HPDE6-E6E7 (cell line): ENCODE results near the gene LRP5.
"Not testable (repeated sequence)": the region's sequence is repeated elsewhere in the genome, so short reads cannot be mapped to it uniquely, and the experiment has no call there.

Experiments used
- DNase-seq: peaks from one replicate; pipeline ENCODE4 v3.0.0; 2011; ENCODE audit warnings: missing footprints; ENCODE audit errors: extremely low spot score

The LRP5 gene

GRCh38 chr11:68392822-68393221, 80.4 kb downstream of the LRP5 start:
- DNase-seq, result no peak

- no peak for DNase-seq
Observed at GRCh38 chr11:68396516-68396915, 84.1 kb downstream of the LRP5 start.

GRCh38 chr11:68397256-68397655, 84.9 kb downstream of the LRP5 start:
- no peak for DNase-seq

GRCh38 chr11:68398995-68399851, 86.8 kb downstream of the LRP5 start:
- DNase-seq, result no peak

GRCh38 chr11:68399916-68400315, 87.5 kb downstream of the LRP5 start:
- no peak for DNase-seq

- not testable (repeated sequence) for DNase-seq
Observed at GRCh38 chr11:68400584-68400983, 88.2 kb downstream of the LRP5 start.

GRCh38 chr11:68401856-68402255, 89.5 kb downstream of the LRP5 start:
- DNase-seq, result no peak

GRCh38 chr11:68402355-68403031, 90.1 kb downstream of the LRP5 start:
- no peak for DNase-seq

GRCh38 chr11:68403424-68403823, 91.0 kb downstream of the LRP5 start:
- DNase-seq, result no peak

GRCh38 chr11:68403831-68404230, 91.4 kb downstream of the LRP5 start:
- no peak for DNase-seq

- no peak for DNase-seq
Observed at GRCh38 chr11:68406324-68407313, 94.2 kb downstream of the LRP5 start.

GRCh38 chr11:68408512-68408911, 96.1 kb downstream of the LRP5 start:
- no peak for DNase-seq

- no peak for DNase-seq
Observed at GRCh38 chr11:68409748-68410344, 97.5 kb downstream of the LRP5 start.

GRCh38 chr11:68411501-68411991, 99.2 kb downstream of the LRP5 start:
- no peak for DNase-seq

GRCh38 chr11:68412593-68413475, 100.4 kb downstream of the LRP5 start:
- DNase-seq, result no peak

GRCh38 chr11:68413591-68413999, 101.2 kb downstream of the LRP5 start:
- no peak for DNase-seq

- no peak for DNase-seq
Observed at GRCh38 chr11:68414496-68415221, 102.3 kb downstream of the LRP5 start.

GRCh38 chr11:68416070-68416578, 103.7 kb downstream of the LRP5 start:
- no peak for DNase-seq

GRCh38 chr11:68418648-68419047, 106.3 kb downstream of the LRP5 start:
- DNase-seq, result no peak
